HFFc6 (cell line): ENCODE results near the gene MAP2K5. TPM values are rescaled to one million over a fixed set of nuclear protein-coding genes. Genes with fewer than 3 reads are reported as not detected.

ENCODE experiments used
- DNase-seq: peaks from one replicate; pipeline ENCODE4 v3.0.0-alpha.2; 2018
- H3K27ac Mint-ChIP-seq: 2 replicates; pipeline ENCODE4 v1.8.0; 2020; ENCODE audit warnings: mild to moderate bottlenecking, mixed read lengths
- H3K27me3 Mint-ChIP-seq: 2 replicates; pipeline ENCODE4 v1.8.0; 2021; ENCODE audit warnings: mild to moderate bottlenecking, moderate library complexity, mixed read lengths; ENCODE audit not compliant: insufficient read depth
- H3K36me3 Mint-ChIP-seq: 2 replicates; pipeline ENCODE4 v1.8.0; 2021; ENCODE audit warnings: low read depth, mixed read lengths
- H3K4me1 Mint-ChIP-seq: 2 replicates; pipeline ENCODE4 v1.8.0; 2020; ENCODE audit warnings: low read depth, mixed read lengths
- H3K4me3 Mint-ChIP-seq: 2 replicates; pipeline ENCODE4 v1.8.0; 2020; ENCODE audit warnings: mild to moderate bottlenecking, moderate library complexity, mixed read lengths
- H3K9me3 Mint-ChIP-seq: 2 replicates; pipeline ENCODE4 v1.8.0; 2020; ENCODE audit warnings: mild to moderate bottlenecking, mixed read lengths
- CTCF ChIP-seq: fragments of 200-600 bp; sonication (generic); IDR thresholded peaks from 2 replicates; pipeline ENCODE4 v1.5.0; 2021; ENCODE audit warnings: antibody characterized with exemption, mild to moderate bottlenecking
- total RNA-seq, 6 experiments: library from RNA; stranded (reverse); fragmentation: NEBNext Ultra II Directional; extraction: Animal tissue kit (Norgen Biotek cat#: 25700); gene quantifications; 2 replicates in 1 of 6; 3 replicates in 5 of 6; pipeline ENCODE4 v1.2.3, GENCODE V29; 2021

MAP2K5 gene
- total RNA-seq, 6 experiments from 2014 or later = 10.2 to 14.3 (median 13.3) TPM

GRCh38 chr15:67707520-67708283 is 165.2 kb downstream of the MAP2K5 start:
- H3K9me3 Mint-ChIP-seq = no peaks in the 10 kb centered on the region
- H3K4me1 Mint-ChIP-seq = no peaks in the 10 kb centered on the region
- no peaks in the 10 kb centered on the region for H3K27me3 Mint-ChIP-seq
- TF ChIP-seq CTCF = no peak
- peaks cover 9% of the 10 kb centered on the region; the same call in 1 of the 2 replicates for H3K36me3 Mint-ChIP-seq
- no peak overlapping the region for H3K4me3 Mint-ChIP-seq
- no peak overlapping the region for H3K27ac Mint-ChIP-seq
- DNase-seq = no peak

- DNase-seq = no peak
- Mint-ChIP-seq H3K27ac (no peak overlapping the region), H3K4me1 (no peaks in the 10 kb centered on the region), H3K36me3 (peaks cover 9% of the 10 kb centered on the region; the same call in 1 of the 2 replicates), H3K27me3 (no peaks in the 10 kb centered on the region), H3K4me3 (no peak overlapping the region), H3K9me3 (no peaks in the 10 kb centered on the region)
- no peak for TF ChIP-seq CTCF
Observed at GRCh38 chr15:67708500-67708899, 166.0 kb downstream of the MAP2K5 start.

GRCh38 chr15:67715170-67715569 is 172.7 kb downstream of the MAP2K5 start:
- Mint-ChIP-seq H3K36me3 (peaks cover 5% of the 10 kb centered on the region; the same call in 1 of the 2 replicates), H3K4me1 (no peaks in the 10 kb centered on the region; the same call in 1 of the 2 replicates), H3K27me3 (no peaks in the 10 kb centered on the region), H3K27ac (no peak overlapping the region), H3K4me3 (no peak overlapping the region), H3K9me3 (no peaks in the 10 kb centered on the region)
- no peak for TF ChIP-seq CTCF
- no peak for DNase-seq

- Mint-ChIP-seq H3K27ac (no peak overlapping the region), H3K9me3 (no peaks in the 10 kb centered on the region), H3K27me3 (no peaks in the 10 kb centered on the region), H3K36me3 (no peaks in the 10 kb centered on the region), H3K4me3 (no peak overlapping the region), H3K4me1 (no peaks in the 10 kb centered on the region; the same call in 1 of the 2 replicates)
- no peak for DNase-seq
- no peak for TF ChIP-seq CTCF
Observed at GRCh38 chr15:67716171-67716570, 173.7 kb downstream of the MAP2K5 start.

GRCh38 chr15:67717776-67718175 is 175.3 kb downstream of the MAP2K5 start:
- no peaks in the 10 kb centered on the region; the same call in 1 of the 2 replicates for H3K4me1 Mint-ChIP-seq
- DNase-seq = no peak
- no peak overlapping the region for H3K4me3 Mint-ChIP-seq
- H3K36me3 Mint-ChIP-seq = no peaks in the 10 kb centered on the region
- no peaks in the 10 kb centered on the region for H3K9me3 Mint-ChIP-seq
- no peak for TF ChIP-seq CTCF
- H3K27ac Mint-ChIP-seq = no peak overlapping the region
- H3K27me3 Mint-ChIP-seq = no peaks in the 10 kb centered on the region
